HG02852 (cell line): ENCODE data around the gene IL36B.

Experiments
- ATAC-seq: cut with Tn5 transposase; IDR thresholded peaks from one replicate; pipeline ENCODE4 v1.9.1; 2021; ENCODE audit warnings: mild to moderate bottlenecking, moderate library complexity; ENCODE audit not compliant: unreplicated experiment

The IL36B gene

GRCh38 chr2:113056521-113056920 lies 3.9 kb upstream of the IL36B start:
- ATAC-seq: no peak

- ATAC-seq: no peak
Measured at GRCh38 chr2:113054066-113054465, 1.4 kb upstream of the IL36B start.

- no peak for ATAC-seq
Measured at GRCh38 chr2:113053666-113054065, 999 bp upstream of the IL36B start.

GRCh38 chr2:113050921-113051895 lies 1.5 kb downstream of the IL36B start:
- no peak for ATAC-seq

GRCh38 chr2:113046465-113046864 lies 6.2 kb downstream of the IL36B start:
- ATAC-seq: no peak

- ATAC-seq: no peak
Measured at GRCh38 chr2:113041871-113042270, 10.8 kb downstream of the IL36B start.

- no peak for ATAC-seq
Measured at GRCh38 chr2:113039719-113040118, 12.9 kb downstream of the IL36B start.

GRCh38 chr2:113039158-113039557 lies 13.5 kb downstream of the IL36B start:
- no peak for ATAC-seq

GRCh38 chr2:113038291-113038690 lies 14.4 kb downstream of the IL36B start:
- ATAC-seq: no peak

GRCh38 chr2:113036763-113037162 lies 15.9 kb downstream of the IL36B start:
- ATAC-seq: no peak

GRCh38 chr2:113034016-113034415 lies 18.7 kb downstream of the IL36B start:
- no peak for ATAC-seq

- no peak for ATAC-seq
Measured at GRCh38 chr2:113032737-113033136, 19.9 kb downstream of the IL36B start.

GRCh38 chr2:113028112-113028511 lies 24.6 kb downstream of the IL36B start:
- no peak for ATAC-seq

- ATAC-seq: no peak
Measured at GRCh38 chr2:113027691-113028090, 25.0 kb downstream of the IL36B start.

GRCh38 chr2:113025737-113026136 lies 26.9 kb downstream of the IL36B start:
- no peak for ATAC-seq

- no peak for ATAC-seq
Measured at GRCh38 chr2:113024764-113025163, 27.9 kb downstream of the IL36B start.

GRCh38 chr2:113021312-113021711 lies 31.4 kb downstream of the IL36B start:
- no peak for ATAC-seq

- ATAC-seq: no peak
Measured at GRCh38 chr2:113018509-113018908, 34.2 kb downstream of the IL36B start.

GRCh38 chr2:113015655-113016054 lies 37.0 kb downstream of the IL36B start:
- no peak for ATAC-seq

GRCh38 chr2:113015042-113015441 lies 37.6 kb downstream of the IL36B start:
- ATAC-seq: no peak

- ATAC-seq: no peak
Measured at GRCh38 chr2:113014067-113014466, 38.6 kb downstream of the IL36B start.

- no peak for ATAC-seq
Measured at GRCh38 chr2:113013336-113013661, 39.4 kb downstream of the IL36B start.
